ENCODE results near the gene RPUSD3. TPM values are rescaled to one million over a fixed set of nuclear protein-coding genes. Genes with fewer than 3 reads are reported as not detected.
"Not testable (repeated sequence)": the region's sequence is repeated elsewhere in the genome, so short reads cannot be mapped to it uniquely, and the experiment has no call there.

Gene RPUSD3
- total RNA-seq, 2 donors from 2014 or later, result 31.6 to 51.4 TPM

DNA sequence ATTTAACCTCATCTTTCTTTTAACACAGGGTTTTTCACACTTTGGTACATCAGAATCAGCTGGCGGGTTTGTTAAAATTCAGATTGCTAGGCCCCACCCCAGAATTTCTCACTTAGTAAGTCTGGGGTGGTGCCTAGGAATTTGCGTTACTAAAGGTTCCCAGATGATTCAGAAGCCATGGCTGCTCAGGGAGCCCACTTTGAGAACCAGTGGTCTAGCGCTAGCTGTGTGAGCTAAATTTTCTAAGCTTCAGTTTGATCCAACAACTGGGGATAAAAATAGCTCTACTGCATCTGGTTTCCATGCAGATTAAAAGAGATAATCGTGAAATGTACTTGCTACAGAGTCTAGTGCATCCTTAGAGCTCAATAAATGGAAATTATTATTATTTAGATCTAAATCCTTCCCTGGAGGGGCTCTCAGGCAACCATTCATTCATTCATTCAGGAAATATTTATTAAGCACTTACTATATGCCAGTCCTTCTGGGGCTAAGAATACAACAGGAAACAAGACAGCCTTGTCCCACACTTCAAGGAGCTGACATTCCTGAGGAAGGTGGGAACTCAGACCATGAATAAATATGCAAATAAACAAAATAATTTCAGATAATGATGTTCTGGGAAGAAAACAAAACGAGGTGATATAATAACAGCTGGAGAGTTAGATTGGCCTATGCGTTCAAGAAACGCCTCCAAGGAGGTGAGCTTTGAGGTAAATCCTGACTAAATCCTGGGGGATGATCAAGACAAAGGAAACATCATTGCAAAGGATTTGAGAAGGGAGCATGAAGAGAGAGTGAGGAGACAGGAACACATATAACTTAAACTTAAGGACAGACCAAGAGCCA is 40.1 kb upstream of the RPUSD3 start:
- Histone ChIP-seq H3K4me1 (no peaks in the 10 kb centered on the region), H3K36me3 (replicated peaks in 1 of 2; ENCODE audit: insufficient read depth in 1 of 2, low read depth in 2 of 2) (no peaks in the 10 kb centered on the region), H3K27ac (no peak overlapping the region), H3K27me3 (no peaks in the 10 kb centered on the region), H3K4me3 (no peak overlapping the region), H3K9me3 (no peaks in the 10 kb centered on the region)
- intact Hi-C loops (cut with DNase I), result no loop called here
- TF ChIP-seq POLR2A (IDR thresholded peaks at IDR 0.05), result no peak
- TF ChIP-seq, protein P1, sequence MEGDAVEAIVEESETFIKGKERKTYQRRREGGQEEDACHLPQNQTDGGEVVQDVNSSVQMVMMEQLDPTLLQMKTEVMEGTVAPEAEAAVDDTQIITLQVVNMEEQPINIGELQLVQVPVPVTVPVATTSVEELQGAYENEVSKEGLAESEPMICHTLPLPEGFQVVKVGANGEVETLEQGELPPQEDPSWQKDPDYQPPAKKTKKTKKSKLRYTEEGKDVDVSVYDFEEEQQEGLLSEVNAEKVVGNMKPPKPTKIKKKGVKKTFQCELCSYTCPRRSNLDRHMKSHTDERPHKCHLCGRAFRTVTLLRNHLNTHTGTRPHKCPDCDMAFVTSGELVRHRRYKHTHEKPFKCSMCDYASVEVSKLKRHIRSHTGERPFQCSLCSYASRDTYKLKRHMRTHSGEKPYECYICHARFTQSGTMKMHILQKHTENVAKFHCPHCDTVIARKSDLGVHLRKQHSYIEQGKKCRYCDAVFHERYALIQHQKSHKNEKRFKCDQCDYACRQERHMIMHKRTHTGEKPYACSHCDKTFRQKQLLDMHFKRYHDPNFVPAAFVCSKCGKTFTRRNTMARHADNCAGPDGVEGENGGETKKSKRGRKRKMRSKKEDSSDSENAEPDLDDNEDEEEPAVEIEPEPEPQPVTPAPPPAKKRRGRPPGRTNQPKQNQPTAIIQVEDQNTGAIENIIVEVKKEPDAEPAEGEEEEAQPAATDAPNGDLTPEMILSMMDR (IDR thresholded peaks at IDR 0.05), result no peak
- ATAC-seq, result no peak
- WGBS, 2 donors, result 74 to 85% methylated on average over 7 of the region's 7 CpGs
- DNase-seq, result no peak

DNA sequence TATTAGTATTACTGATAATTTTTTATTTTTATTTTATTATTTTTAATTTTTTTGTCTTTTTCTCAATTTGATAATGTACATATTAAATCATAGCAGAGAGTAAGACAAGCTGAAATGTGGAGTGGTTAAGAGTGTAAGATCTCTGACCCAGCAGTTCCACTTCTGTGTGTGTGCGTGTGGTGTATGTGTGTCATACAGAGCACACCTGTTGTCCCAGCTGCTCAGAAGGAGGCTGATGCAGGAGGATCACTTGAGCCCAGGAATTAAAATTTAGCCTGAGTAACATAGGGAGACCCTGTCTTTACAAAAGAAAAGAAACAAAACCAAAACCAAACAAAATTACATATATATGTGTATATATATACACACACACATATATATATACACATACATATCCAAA is 37.6 kb upstream of the RPUSD3 start:
- no peak for ATAC-seq
- intact Hi-C loops (cut with DNase I), result no loop called here

DNA sequence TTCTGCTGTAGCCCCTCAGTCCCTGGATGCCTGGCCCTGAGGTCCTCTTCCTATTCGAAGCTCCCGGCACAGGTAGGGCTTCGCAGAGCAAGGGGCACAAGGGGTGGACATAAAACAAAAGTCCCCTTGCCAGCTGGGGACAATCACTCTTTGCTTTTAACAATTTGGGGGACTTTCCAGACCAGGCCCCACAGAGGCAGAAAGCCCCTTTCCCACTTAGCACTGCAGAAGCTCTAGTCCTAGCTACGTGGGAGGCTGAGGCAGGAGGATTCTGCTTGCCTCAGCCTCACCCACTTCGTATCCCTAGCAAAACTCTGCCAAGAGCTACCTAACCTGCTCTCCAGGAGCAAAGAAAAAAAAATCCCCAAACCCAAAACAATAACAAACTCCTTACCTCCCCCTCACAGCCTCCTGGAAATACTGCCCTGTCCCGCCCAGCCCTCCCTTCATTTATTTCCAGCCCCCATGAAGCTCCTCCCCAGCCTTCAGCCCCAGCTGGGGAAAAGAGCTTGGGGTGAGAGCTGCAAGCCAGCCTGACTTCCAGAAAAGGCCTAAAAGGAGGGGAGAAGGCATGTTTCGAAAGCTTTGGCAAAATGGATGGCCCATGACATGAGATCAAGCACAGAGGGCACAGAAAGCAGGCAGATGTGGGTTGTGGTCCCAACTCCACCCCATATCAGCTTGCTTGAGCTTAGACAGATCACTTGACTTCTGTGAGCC is 36.2 kb upstream of the RPUSD3 start, which contains the start of gene CIDEC:
Gene CIDEC (minus strand): TSS at position 424 of the 720 bp plus-strand sequence. CDS start 1,767 bp downstream, outside the sequence.
- DNase-seq, result no peak
- 84 to 85% methylated on average over 7 of the region's 7 CpGs for WGBS, 2 donors
- intact Hi-C loops (cut with DNase I), result no loop called here
- no peak within 1 kb of the TSS for H3K4me3 ChIP-seq
- ATAC-seq, result no peak
- H3K4me1 ChIP-seq, result no peaks in the 10 kb centered on the region
- H3K36me3 ChIP-seq (replicated peaks in 1 of 2; ENCODE audit: insufficient read depth in 1 of 2, low read depth in 2 of 2), result no peaks in the 10 kb centered on the region
- no peak for TF ChIP-seq POLR2A (IDR thresholded peaks at IDR 0.05)
- H3K27me3 ChIP-seq, result no peaks in the 10 kb centered on the region
- no peaks in the 10 kb centered on the region for H3K9me3 ChIP-seq
- H3K27ac ChIP-seq, result no peak within 1 kb of the TSS

More for the DNA sequence above, 37.6 kb upstream of the RPUSD3 start:
- no peaks in the 10 kb centered on the region for H3K4me1 ChIP-seq
- H3K4me3 ChIP-seq, result no peak overlapping the region
- DNase-seq, result no peak
- no peak overlapping the region for H3K27ac ChIP-seq
- H3K9me3 ChIP-seq, result no peaks in the 10 kb centered on the region
- H3K36me3 ChIP-seq (replicated peaks in 1 of 2; ENCODE audit: insufficient read depth in 1 of 2, low read depth in 2 of 2), result no peaks in the 10 kb centered on the region
- H3K27me3 ChIP-seq, result no peaks in the 10 kb centered on the region
- 90 to 100% methylated on average over 1 of the region's 1 CpG for WGBS, 2 donors
- no peak for TF ChIP-seq POLR2A (IDR thresholded peaks at IDR 0.05)
- TF ChIP-seq, protein P1 (IDR thresholded peaks at IDR 0.05), result no peak

DNA sequence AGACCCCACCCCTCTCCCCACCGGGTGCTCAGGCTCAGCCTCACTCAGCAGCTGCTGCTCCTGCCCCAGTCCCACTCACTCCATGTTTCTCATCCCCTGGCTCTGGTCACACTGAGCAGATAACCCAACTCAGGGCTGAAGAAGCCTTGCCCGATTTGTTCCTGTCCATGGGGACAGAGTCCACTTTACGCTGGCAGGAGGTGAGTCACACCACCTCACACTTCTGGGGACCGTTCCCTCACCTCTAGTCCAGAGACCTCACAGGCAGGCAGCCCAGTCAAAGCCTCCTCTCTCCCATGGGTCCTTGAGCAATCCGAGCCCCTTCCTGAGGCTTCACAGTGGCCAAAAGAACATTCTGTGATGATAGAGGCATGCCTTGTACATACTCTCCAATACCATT is 34.9 kb upstream of the RPUSD3 start:
- no peak for ATAC-seq
- no peak for DNase-seq
- no peaks in the 10 kb centered on the region for H3K9me3 ChIP-seq
- H3K36me3 ChIP-seq (replicated peaks in 1 of 2; ENCODE audit: insufficient read depth in 1 of 2, low read depth in 2 of 2), result no peaks in the 10 kb centered on the region
- no peaks in the 10 kb centered on the region for H3K27me3 ChIP-seq
- no peaks in the 10 kb centered on the region for H3K4me1 ChIP-seq
- WGBS, 2 donors, result 47 to 66% methylated on average over 5 of the region's 5 CpGs
- H3K4me3 ChIP-seq, result no peak overlapping the region
- no peak overlapping the region for H3K27ac ChIP-seq
- intact Hi-C loops (cut with DNase I), result no loop called here
- no peak for TF ChIP-seq POLR2A (IDR thresholded peaks at IDR 0.05)
- TF ChIP-seq, protein P1 (IDR thresholded peaks at IDR 0.05), result no peak

DNA sequence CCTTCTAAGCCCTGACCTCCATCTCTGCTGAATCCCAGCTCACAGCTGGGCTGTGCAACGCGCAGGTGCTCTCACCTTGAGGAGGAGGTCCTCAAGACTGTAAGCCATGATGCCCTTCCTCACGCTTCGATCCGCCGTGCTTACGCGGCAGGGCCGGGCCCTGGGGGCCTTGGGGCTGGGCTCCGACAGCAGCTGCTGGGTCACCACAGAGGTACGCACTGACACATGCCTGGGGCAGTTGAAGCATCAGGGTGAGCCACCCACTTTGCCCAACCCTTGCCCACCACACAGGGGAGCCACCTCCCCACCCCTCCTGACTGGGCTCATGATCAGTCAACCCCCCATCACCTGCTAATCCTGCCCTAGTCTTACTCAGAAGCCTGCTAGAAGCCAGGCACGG is 33.2 kb upstream of the RPUSD3 start:
- no peaks in the 10 kb centered on the region for H3K4me1 ChIP-seq
- TF ChIP-seq, protein P1 (IDR thresholded peaks at IDR 0.05), result peak in 1 of 7 experiments; percentile 10
- TF ChIP-seq POLR2A (IDR thresholded peaks at IDR 0.05), result no peak
- WGBS, 2 donors, result 86% methylated on average over 12 of the region's 12 CpGs; no CpG with 5 or more reads in 1 of the 2 donors
- no peaks in the 10 kb centered on the region for H3K36me3 ChIP-seq (replicated peaks in 1 of 2; ENCODE audit: insufficient read depth in 1 of 2, low read depth in 2 of 2)
- intact Hi-C loops (cut with DNase I), result no loop called here
- no peaks in the 10 kb centered on the region for H3K9me3 ChIP-seq
- H3K27me3 ChIP-seq, result no peaks in the 10 kb centered on the region
- ATAC-seq (no peak), DNase-seq (no peak)
- H3K27ac ChIP-seq, result no peak overlapping the region
- H3K4me3 ChIP-seq, result no peak overlapping the region

DNA sequence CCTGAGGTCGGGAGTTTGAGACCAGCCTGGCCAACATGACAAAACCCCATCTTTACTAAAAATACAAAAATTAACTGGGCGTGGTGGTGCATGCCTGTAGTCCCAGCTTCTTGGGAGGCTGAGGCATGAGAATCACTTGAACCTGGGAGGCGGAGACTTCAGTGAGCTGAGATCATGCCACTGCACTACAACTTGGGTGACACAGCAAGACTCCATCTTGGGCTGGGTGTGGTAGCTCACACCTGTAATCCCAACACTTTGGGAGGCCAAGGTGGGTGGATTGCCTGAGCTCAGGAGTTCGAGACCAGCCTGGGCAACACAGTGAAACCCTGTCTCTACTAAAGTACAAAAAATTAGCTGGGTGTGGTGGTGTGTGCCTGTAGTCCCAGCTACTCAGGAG is 32.4 kb upstream of the RPUSD3 start:
- DNase-seq; ATAC-seq; H3K36me3 ChIP-seq (replicated peaks in 1 of 2; ENCODE audit: insufficient read depth in 1 of 2, low read depth in 2 of 2); H3K9me3 ChIP-seq; H3K27ac ChIP-seq; H3K27me3 ChIP-seq; H3K4me3 ChIP-seq; H3K4me1 ChIP-seq; intact Hi-C loops (cut with DNase I): not testable (repeated sequence)
- 69 to 80% methylated on average over 4 of the region's 4 CpGs for WGBS, 2 donors
